K562 (cell line): ENCODE results near the gene HES5. TPM values are rescaled to one million over a fixed set of nuclear protein-coding genes. Genes with fewer than 3 reads are reported as not detected.

Experiments used
- EP400 ChIP-seq: fragments of 450-650 bp; IDR thresholded peaks from 2 replicates; pipeline ENCODE4 v1.6.1; 2017; ENCODE audit warnings: antibody characterized with exemption, mild to moderate bottlenecking, moderate library complexity
- ESRRB ChIP-seq: fragments of 250-450 bp; sonication (Bioruptor Pico); IDR thresholded peaks from 2 replicates; pipeline ENCODE4 v1.5.0; 2020; ENCODE audit warnings: mild to moderate bottlenecking, moderate library complexity, borderline replicate concordance
- EWSR1 ChIP-seq: fragments of 450-650 bp; IDR thresholded peaks from 2 replicates; pipeline ENCODE4 v1.6.1; 2018; ENCODE audit warnings: borderline replicate concordance, mild to moderate bottlenecking, low read depth, moderate library complexity; ENCODE audit not compliant: partially characterized antibody
- FOXA3 ChIP-seq, 2 experiments: fragments of 450-650 bp in 1 of 2; sonication (generic) in 1 of 2; formaldehyde crosslinking; IDR thresholded peaks in 1 of 2; conservative IDR thresholded peaks in 1 of 2; 2 replicates each; pipeline versions ENCODE4 v1.4.0 to v1.8.0; 2020 to 2022; ENCODE audit warnings: mild to moderate bottlenecking in 2 of 2, missing genetic modification reagents in 1 of 2
- HDAC1 ChIP-seq, 2 experiments: fragments of 450-650 bp; IDR thresholded peaks; 2 replicates each; pipeline ENCODE4 v1.6.1; 2016 to 2017; ENCODE audit warnings: inconsistent platforms in 1 of 2, mild to moderate bottlenecking in 1 of 2, moderate library complexity in 1 of 2
- KDM4B ChIP-seq, 2 experiments: fragments of 450-650 bp in 1 of 2; sonication (generic) in 1 of 2; IDR thresholded peaks; 2 replicates each; pipeline ENCODE4 v1.6.1; 2016 to 2017; ENCODE audit warnings: borderline replicate concordance in 2 of 2, antibody characterized with exemption in 1 of 2, low read depth in 1 of 2, mild to moderate bottlenecking in 1 of 2
- MAFF ChIP-seq: IDR thresholded peaks from 2 replicates; pipeline ENCODE4 v1.6.1; 2012; ENCODE audit warnings: low read length, improper control_type of control experiment
- NFE2 ChIP-seq: IDR thresholded peaks from 2 replicates; pipeline ENCODE4 v1.6.1; 2014; ENCODE audit warnings: antibody characterized with exemption, low read depth
- POLR2H ChIP-seq: IDR thresholded peaks from 2 replicates; pipeline ENCODE4 v1.6.1; 2016; ENCODE audit warnings: missing genetic modification characterization, low read depth, mild to moderate bottlenecking, control low read depth, missing compliant biosample characterization, moderate library complexity
- POLR3G ChIP-seq: IDR thresholded peaks from 2 replicates; pipeline ENCODE4 v1.6.1; 2011; ENCODE audit not compliant: insufficient read length, insufficient replicate concordance; ENCODE audit errors: extremely low read depth
- RBM39 ChIP-seq: fragments of 200-400 bp; formaldehyde crosslinking; optimal IDR thresholded peaks from 2 replicates; pipeline ENCODE3; 2018; ENCODE audit warnings: low read depth, low read length
- SLC30A9 ChIP-seq: fragments of 250-450 bp; sonication (Bioruptor Pico); IDR thresholded peaks from 2 replicates; pipeline ENCODE4 v1.8.0; 2022; ENCODE audit warnings: mild to moderate bottlenecking, moderate library complexity
- SNIP1 ChIP-seq: fragments of 450-650 bp; IDR thresholded peaks from 2 replicates; pipeline ENCODE4 v1.7.1; 2017; ENCODE audit warnings: low read depth, mild to moderate bottlenecking
- SP1 ChIP-seq: sonication (generic); formaldehyde crosslinking; IDR thresholded peaks from 2 replicates; pipeline ENCODE4 v1.8.1; 2022; ENCODE audit warnings: mild to moderate bottlenecking, missing genetic modification reagents
- SRF ChIP-seq, 2 experiments: fragments of 250-450, 450-650 bp in 1 of 2; sonication (Bioruptor Pico) in 1 of 2; sonication (generic) in 1 of 2; formaldehyde crosslinking; IDR thresholded peaks; 2 replicates each; pipeline versions ENCODE4 v1.5.0 to v1.5.1; 2020 to 2022; ENCODE audit warnings: mild to moderate bottlenecking in 1 of 2, missing genetic modification reagents in 1 of 2
- TRIM28 ChIP-seq: fragments of 450-650 bp; IDR thresholded peaks from 2 replicates; pipeline ENCODE4 v1.6.1; 2017
- XRCC5 ChIP-seq: fragments of 200-400 bp; formaldehyde crosslinking; IDR thresholded peaks from 2 replicates; pipeline ENCODE4 v1.6.1; 2017; ENCODE audit warnings: low read depth, mild to moderate bottlenecking, low read length
- ZNF133 ChIP-seq: fragments of 250-450 bp; sonication (Bioruptor Pico); IDR thresholded peaks from 2 replicates; pipeline ENCODE4 v1.4.0; 2020; ENCODE audit warnings: mild to moderate bottlenecking
- ZNF140 ChIP-seq: fragments of 250-450 bp; sonication (Bioruptor Pico); IDR thresholded peaks from 2 replicates; pipeline ENCODE4 v1.8.0; 2021; ENCODE audit warnings: moderate library complexity, mild to moderate bottlenecking, inconsistent platforms
- ZNF586 ChIP-seq: fragments of 450-650 bp; formaldehyde crosslinking; conservative IDR thresholded peaks from 2 replicates; pipeline ENCODE4 v1.4.0; 2020; ENCODE audit warnings: mild to moderate bottlenecking, moderate library complexity
- ZNF695 ChIP-seq: fragments of 450-650 bp; formaldehyde crosslinking; IDR thresholded peaks from 2 replicates; pipeline ENCODE4 v1.4.0; 2020; ENCODE audit warnings: mild to moderate bottlenecking, moderate library complexity
- polyA plus RNA-seq, 8 experiments: library from polyadenylated mRNA; depleted of rRNA in 4 of 8; stranded (reverse) in 5 of 8; unstranded in 3 of 8; fragments of >200 nt; fragmentation: Nextera tagmentation in 2 of 8; fragmentation: Illumina TruSeq in 1 of 8; extraction: Ambion mirVana in 2 of 8; extraction: Trizol in 1 of 8; gene quantifications; 2 replicates each; pipeline versions ENCODE4 v1.2.1 to v1.2.3, GENCODE V29; 2011 to 2014; ENCODE audit warnings: inconsistent platforms in 1 of 8, missing spikeins in 1 of 8
- total RNA-seq, 7 experiments: library from RNA; depleted of rRNA in 6 of 7; stranded (reverse); fragments of >200 nt in 6 of 7; fragmentation: Illumina TruSeq in 2 of 7; extraction: Trizol in 2 of 7; gene quantifications; 2 replicates each; pipeline versions ENCODE4 v1.2.1 to v1.2.3, GENCODE V29; 2011 to 2021; ENCODE audit warnings: low replicate concordance in 1 of 7
- TF ChIP-seq, protein P1 (sequence below): sonication (generic); formaldehyde crosslinking; IDR thresholded peaks from 2 replicates; pipeline ENCODE4 v1.8.0; 2022; ENCODE audit warnings: missing genetic modification reagents, mild to moderate bottlenecking, borderline replicate concordance
- TF ChIP-seq, protein P2 (sequence below), 2 experiments: IDR thresholded peaks; 2 replicates each; pipeline ENCODE4 v1.6.1; 2011; ENCODE audit warnings: borderline replicate concordance in 1 of 2, control low read depth in 1 of 2, low read depth in 1 of 2, low read length in 1 of 2, mild to moderate bottlenecking in 1 of 2, mixed read lengths in 1 of 2, moderate library complexity in 1 of 2; ENCODE audit not compliant: insufficient read depth in 1 of 2, insufficient read length in 1 of 2, poor library complexity in 1 of 2, severe bottlenecking in 1 of 2; ENCODE audit errors: extremely low read depth in 1 of 2
- TF ChIP-seq, protein P3 (sequence below): fragments of 450-650 bp; IDR thresholded peaks from 2 replicates; pipeline ENCODE4 v1.6.1; 2016; ENCODE audit warnings: antibody characterized with exemption
- TF ChIP-seq, protein P4 (sequence below): sonication (generic); IDR thresholded peaks from 2 replicates; pipeline ENCODE4 v1.6.1; 2016

The HES5 gene
- total and polyA plus RNA-seq, 9 of the 15 experiments (the other 6 are each of a cell fraction or from before 2014, with no cell fraction given) = not detected

DNA sequence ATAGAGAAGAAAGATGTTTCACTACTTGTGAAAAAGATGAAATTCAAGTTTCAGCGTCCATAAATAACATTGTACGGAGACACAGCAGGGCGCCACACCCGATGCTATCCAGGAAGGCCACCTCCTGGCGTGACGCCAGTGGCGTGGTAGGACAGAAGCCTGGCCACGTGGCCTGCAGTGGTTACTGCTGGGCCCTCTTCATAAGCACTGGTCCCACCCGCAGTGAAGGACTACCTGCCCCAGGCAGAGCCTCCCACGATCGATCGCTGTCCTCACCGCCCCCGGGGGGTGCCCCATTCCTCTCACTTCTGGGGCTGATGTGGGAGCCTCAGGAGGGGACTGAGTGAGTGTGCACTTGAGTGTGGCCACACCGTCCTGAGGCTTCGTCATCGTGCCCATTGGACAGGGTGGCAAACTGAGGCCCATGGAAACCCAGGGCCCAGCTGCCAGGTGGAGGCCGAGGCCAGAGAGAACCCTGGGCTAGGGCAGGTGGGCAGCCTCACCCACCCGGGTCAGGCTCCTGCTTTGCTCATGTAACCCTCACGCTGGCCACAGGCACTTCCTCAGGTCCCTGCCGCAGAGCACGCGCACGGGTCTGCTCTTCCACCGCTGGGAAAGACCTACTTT is 11.7 kb upstream of the HES5 start (continued):
- no peak for TF ChIP-seq ZNF140
- no peak for TF ChIP-seq NFE2
- TF ChIP-seq, protein P1, sequence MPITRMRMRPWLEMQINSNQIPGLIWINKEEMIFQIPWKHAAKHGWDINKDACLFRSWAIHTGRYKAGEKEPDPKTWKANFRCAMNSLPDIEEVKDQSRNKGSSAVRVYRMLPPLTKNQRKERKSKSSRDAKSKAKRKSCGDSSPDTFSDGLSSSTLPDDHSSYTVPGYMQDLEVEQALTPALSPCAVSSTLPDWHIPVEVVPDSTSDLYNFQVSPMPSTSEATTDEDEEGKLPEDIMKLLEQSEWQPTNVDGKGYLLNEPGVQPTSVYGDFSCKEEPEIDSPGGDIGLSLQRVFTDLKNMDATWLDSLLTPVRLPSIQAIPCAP (CRISPR knock-in tag) = no peak
- TF ChIP-seq KDM4B (IDR thresholded peaks at IDR 0.05; ENCODE audit: borderline replicate concordance in 2 of 2, low read depth in 1 of 2) = peak in 1 of 2 experiments; percentile 34; a peak in 1 of 4 replicates
- no peak for TF ChIP-seq ZNF695 (CRISPR knock-in tag)
- TF ChIP-seq SNIP1 = no peak
- TF ChIP-seq FOXA3 (CRISPR knock-in tag; conservative IDR thresholded peaks at IDR 0.05 in 1 of 2, IDR thresholded peaks at IDR 0.05 in 1 of 2) = 0 out of 4 replicates have a peak, but pooled peaks of 1 of the 2 experiments have one; percentile 13
- no peak for TF ChIP-seq RBM39
- no peak for TF ChIP-seq ESRRB (CRISPR knock-in tag)
- no peak for TF ChIP-seq SRF (CRISPR knock-in tag; IDR thresholded peaks at IDR 0.05)
- no peak for TF ChIP-seq POLR2H
- TF ChIP-seq SP1 (CRISPR knock-in tag) = peak; percentile 63
- TF ChIP-seq, protein P2, sequence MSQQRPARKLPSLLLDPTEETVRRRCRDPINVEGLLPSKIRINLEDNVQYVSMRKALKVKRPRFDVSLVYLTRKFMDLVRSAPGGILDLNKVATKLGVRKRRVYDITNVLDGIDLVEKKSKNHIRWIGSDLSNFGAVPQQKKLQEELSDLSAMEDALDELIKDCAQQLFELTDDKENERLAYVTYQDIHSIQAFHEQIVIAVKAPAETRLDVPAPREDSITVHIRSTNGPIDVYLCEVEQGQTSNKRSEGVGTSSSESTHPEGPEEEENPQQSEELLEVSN (IDR thresholded peaks at IDR 0.05; ENCODE audit: borderline replicate concordance in 1 of 2, extremely low read depth in 1 of 2, insufficient read depth in 1 of 2, insufficient read length in 1 of 2, low read depth in 1 of 2, low read length in 1 of 2, poor library complexity in 1 of 2, severe bottlenecking in 1 of 2) = peak; percentile 79 to 87
- TF ChIP-seq POLR3G = no peak
- TF ChIP-seq ZNF586 (CRISPR knock-in tag) = no peak
- TF ChIP-seq ZNF133 (CRISPR knock-in tag) = no peak
- TF ChIP-seq, protein P3, sequence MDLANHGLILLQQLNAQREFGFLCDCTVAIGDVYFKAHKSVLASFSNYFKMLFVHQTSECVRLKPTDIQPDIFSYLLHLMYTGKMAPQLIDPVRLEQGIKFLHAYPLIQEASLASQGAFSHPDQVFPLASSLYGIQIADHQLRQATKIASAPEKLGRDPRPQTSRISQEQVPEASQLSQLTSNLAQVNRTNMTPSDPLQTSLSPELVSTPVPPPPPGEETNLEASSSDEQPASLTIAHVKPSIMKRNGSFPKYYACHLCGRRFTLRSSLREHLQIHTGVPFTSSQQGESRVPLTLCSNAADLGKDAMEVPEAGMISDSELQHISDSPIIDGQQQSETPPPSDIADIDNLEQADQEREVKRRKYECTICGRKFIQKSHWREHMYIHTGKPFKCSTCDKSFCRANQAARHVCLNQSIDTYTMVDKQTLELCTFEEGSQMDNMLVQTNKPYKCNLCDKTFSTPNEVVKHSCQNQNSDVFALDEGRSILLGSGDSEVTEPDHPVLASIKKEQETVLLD = peak; percentile 64; the same call in 1 of the 2 replicates
- no peak for TF ChIP-seq XRCC5
- TF ChIP-seq SLC30A9 (CRISPR knock-in tag) = no peak
- TF ChIP-seq HDAC1 (IDR thresholded peaks at IDR 0.05) = peak in 1 of 2 experiments; percentile 87
- no peak for TF ChIP-seq MAFF
- peak; percentile 37; the same call in 1 of the 2 replicates for TF ChIP-seq TRIM28
- no peak for TF ChIP-seq EWSR1
- TF ChIP-seq, protein P4, sequence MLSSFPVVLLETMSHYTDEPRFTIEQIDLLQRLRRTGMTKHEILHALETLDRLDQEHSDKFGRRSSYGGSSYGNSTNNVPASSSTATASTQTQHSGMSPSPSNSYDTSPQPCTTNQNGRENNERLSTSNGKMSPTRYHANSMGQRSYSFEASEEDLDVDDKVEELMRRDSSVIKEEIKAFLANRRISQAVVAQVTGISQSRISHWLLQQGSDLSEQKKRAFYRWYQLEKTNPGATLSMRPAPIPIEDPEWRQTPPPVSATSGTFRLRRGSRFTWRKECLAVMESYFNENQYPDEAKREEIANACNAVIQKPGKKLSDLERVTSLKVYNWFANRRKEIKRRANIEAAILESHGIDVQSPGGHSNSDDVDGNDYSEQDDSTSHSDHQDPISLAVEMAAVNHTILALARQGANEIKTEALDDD = no peak
- TF ChIP-seq EP400 = peak; percentile 90
